ENCODE results near the gene GON4L.
"Not testable (repeated sequence)": the region's sequence is repeated elsewhere in the genome, so short reads cannot be mapped to it uniquely, and the experiment has no call there.

Gene GON4L

DNA sequence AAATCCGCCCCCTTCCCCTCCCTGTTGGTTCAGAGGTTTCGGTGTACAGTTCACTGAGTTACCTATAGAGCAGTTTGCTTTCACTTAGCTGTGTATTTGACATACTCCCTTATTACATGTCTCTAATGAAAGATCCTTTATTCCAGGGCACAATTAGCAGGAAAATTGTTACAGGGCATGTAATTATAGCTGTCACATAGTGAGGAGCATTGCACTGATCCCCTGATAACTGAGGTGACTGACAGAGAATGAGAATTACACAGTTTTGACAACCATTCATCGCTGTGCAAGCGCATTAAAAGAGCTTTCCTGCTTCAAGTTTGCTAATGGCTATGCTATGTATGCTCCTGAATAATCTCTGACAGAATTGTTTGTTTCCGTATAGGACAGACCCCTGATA is 141.2 kb downstream of the GON4L start:
- no peak overlapping the region for H3K4me3 ChIP-seq (ENCODE audit: low read depth, low read length)
- DNase-seq (ENCODE audit: low read depth): no peak
- TF ChIP-seq, protein P1, sequence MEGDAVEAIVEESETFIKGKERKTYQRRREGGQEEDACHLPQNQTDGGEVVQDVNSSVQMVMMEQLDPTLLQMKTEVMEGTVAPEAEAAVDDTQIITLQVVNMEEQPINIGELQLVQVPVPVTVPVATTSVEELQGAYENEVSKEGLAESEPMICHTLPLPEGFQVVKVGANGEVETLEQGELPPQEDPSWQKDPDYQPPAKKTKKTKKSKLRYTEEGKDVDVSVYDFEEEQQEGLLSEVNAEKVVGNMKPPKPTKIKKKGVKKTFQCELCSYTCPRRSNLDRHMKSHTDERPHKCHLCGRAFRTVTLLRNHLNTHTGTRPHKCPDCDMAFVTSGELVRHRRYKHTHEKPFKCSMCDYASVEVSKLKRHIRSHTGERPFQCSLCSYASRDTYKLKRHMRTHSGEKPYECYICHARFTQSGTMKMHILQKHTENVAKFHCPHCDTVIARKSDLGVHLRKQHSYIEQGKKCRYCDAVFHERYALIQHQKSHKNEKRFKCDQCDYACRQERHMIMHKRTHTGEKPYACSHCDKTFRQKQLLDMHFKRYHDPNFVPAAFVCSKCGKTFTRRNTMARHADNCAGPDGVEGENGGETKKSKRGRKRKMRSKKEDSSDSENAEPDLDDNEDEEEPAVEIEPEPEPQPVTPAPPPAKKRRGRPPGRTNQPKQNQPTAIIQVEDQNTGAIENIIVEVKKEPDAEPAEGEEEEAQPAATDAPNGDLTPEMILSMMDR (conservative IDR thresholded peaks at IDR 0.05; ENCODE audit: low read depth, low read length): no peak

DNA sequence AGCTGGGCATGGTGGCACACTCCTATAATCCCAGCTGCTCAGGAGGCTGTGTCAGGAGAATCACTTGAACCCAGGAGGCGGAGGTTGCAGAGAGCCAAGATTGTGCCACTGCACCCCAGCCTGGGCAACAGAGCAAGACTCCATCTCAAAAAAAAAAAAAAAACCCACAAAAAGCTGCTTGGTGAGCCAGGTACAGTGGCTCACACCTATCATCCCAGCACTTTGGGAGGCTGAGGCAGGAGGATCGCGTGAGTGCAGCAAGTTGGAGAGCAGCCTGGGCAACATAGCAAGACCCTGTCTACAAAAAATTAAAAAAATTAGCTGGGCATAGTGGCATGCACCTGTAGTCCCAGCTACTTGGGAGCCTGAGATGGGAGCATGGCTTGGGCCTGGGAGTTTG is 142.0 kb downstream of the GON4L start:
- DNase-seq (ENCODE audit: low read depth): not testable (repeated sequence)

DNA sequence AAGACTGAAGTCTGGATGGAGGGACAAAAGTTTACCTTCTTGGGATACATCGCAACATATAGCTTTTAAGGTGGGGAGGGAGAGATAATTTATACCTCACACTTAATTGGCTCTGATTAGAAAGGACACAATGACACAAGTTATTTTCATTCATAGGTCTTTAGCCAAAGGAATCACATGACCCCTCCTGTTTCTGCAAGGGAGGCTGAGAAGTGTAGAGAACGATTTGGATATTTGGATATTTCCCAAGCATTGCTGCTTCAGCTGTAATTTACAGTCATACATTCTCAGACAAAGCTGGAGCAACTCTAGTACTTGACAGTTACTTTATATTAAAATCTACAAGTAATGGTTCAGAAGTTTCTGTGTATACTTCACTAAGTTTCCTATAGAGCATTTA is 143.9 kb downstream of the GON4L start:
- no peak overlapping the region for H3K4me3 ChIP-seq (ENCODE audit: low read depth, low read length)
- no peak for DNase-seq (ENCODE audit: low read depth)
- TF ChIP-seq, protein P1 (conservative IDR thresholded peaks at IDR 0.05; ENCODE audit: low read depth, low read length): no peak

More for the DNA sequence above, 142.0 kb downstream of the GON4L start:
- not testable (repeated sequence) for H3K4me3 ChIP-seq (ENCODE audit: low read depth, low read length)

DNA sequence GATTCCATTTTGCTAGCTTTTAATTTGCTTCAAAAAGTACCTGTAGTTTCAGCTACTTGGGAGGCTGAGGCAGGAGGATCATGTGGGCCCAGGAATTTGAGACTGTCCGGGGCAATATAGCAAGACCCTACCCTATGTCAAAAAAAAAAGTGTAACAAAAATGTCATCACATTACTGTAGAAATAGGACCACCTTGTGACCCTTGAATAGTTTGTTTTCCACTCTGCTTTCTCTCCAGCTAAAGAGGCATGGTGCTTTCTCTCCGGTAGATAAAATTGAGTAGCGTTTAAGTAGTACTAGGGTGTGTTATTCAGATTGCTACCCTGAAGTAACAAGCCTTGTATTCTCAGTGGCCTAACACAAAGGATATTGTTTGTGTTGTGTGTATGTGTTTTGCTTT is 144.4 kb downstream of the GON4L start:
- DNase-seq (ENCODE audit: low read depth): peak; percentile 26
- TF ChIP-seq, protein P1 (conservative IDR thresholded peaks at IDR 0.05; ENCODE audit: low read depth, low read length): peak; percentile 17
- not testable (repeated sequence) for H3K4me3 ChIP-seq (ENCODE audit: low read depth, low read length)

DNA sequence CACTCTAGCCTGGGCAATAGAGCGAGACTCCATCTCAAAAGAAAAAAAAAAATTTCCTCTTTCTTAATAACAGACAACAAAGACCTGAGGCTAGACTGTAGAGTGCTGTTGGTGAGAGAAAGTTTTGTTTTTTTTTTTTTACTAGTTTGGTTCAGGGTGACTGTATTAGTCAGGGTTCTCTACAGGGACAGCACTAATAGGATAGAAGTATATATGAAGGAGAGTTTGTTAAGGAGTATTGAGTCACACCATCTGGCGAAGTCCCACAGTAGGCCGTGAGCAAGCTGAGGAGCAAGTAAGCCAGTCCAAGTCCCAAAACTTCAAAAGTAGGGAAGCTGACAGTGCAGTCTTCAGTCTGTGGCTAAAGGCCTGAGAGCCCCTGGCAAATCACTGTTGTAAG is 145.6 kb downstream of the GON4L start:
- H3K4me3 ChIP-seq (ENCODE audit: low read depth, low read length); DNase-seq (ENCODE audit: low read depth): not testable (repeated sequence)

DNA sequence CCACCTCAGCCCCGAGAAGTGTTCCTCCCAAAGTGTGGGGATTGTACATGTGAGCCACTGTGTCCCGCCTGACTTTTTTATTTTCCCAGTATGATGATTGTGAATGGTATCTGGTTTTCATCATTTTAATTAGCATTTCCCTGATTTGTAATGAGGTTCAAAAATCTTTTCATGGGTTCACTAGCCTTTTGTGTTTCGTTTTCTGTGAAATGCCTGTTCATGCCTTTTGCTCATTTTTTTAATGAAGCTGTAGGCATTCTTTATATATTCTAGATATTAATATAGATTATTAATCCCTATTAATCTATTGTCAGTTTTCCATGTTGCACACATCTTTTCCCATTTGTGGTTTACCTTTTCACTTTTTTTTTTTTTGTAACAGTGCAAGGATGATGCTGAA is 147.6 kb downstream of the GON4L start:
- no peak overlapping the region for H3K4me3 ChIP-seq (ENCODE audit: low read depth, low read length)
- no peak for DNase-seq (ENCODE audit: low read depth)
- TF ChIP-seq, protein P1 (conservative IDR thresholded peaks at IDR 0.05; ENCODE audit: low read depth, low read length): no peak

DNA sequence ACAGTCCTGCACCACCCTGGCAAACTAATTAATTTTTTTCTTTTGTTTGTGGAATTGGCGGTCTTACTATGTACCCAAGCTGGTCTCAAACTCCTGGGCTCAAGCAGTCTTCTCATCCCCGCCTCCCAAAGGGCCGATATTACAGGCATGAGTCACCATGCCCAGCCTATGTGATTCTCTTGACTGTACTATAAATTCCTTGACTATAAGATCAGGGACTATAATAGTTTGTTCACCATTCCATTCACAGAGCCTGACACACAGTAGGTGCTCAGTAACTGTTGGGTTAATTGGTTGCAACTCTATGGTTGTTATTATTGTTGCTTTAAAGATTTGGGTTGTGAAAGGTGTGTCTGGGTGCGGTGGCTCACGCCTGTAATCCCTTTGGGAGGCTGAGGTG is 150.9 kb downstream of the GON4L start:
- TF ChIP-seq, protein P1 (conservative IDR thresholded peaks at IDR 0.05; ENCODE audit: low read depth, low read length): no peak
- H3K4me3 ChIP-seq (ENCODE audit: low read depth, low read length): no peak overlapping the region
- DNase-seq (ENCODE audit: low read depth): peak; percentile 71

DNA sequence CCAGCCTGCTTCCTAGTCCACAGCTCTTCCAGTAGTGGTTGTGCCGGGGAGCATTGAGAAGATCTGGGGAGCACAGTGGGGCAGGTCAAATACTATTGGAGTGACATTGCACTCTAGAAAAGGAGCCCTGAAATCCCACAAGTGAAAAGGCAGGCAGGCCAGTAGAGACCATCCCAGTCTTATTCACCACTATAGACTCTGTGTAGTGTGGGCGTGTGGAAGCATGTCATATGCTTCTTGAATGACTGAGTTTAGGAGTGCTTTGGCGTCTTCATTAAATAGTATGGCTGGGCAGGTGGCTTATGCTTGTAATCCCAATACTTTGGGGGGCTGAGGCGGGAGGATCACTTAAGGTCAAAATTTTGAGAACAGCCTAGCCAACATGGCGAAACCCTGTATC is 152.6 kb downstream of the GON4L start:
- not testable (repeated sequence) for DNase-seq (ENCODE audit: low read depth); H3K4me3 ChIP-seq (ENCODE audit: low read depth, low read length)

DNA sequence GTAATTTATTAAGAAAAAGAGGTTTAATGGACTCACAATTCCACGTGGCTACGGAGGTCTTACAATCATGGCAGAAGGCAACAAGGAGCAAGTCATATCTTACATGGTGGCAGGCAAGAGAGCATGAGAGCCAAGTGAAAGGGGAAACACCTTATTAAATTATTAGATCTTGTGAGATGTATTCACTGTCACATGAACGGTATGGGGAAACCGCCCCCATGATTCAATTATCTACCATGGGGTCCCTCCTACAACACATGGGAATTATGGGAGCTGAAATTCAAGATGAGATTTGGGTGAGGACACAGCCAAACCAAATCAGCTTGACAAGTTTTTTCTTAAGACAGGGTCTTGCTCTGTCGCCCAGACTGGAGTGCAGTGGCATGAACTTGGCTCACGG is 153.8 kb downstream of the GON4L start:
- DNase-seq (ENCODE audit: low read depth): no peak
- no peak overlapping the region for H3K4me3 ChIP-seq (ENCODE audit: low read depth, low read length)
- TF ChIP-seq, protein P1 (conservative IDR thresholded peaks at IDR 0.05; ENCODE audit: low read depth, low read length): no peak

DNA sequence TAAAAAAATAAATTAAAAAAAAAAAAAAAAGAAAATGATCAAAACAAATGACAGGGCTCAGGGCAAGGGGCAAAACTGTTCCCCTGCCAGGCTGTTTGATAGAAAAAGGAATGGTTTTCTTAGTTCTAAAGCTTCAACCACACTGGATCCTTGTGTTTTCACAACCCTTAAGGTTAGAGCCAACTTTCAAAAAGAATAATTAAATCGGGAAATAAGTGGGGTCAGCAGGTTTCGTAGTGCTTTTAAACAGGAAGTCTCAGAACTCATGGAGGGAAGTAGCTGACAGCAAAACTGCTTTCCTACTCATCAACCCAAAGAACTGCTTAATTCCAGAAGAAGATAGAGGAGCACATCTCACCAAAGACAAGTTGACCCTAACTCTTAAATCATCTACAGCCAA is 155.3 kb downstream of the GON4L start:
- not testable (repeated sequence) for H3K4me3 ChIP-seq (ENCODE audit: low read depth, low read length); DNase-seq (ENCODE audit: low read depth)

Data from choroid plexus epithelial cell (primary cell).